Stimulated activated CD4-positive, alpha-beta T cell treated with anti-CD3 and anti-CD28 coated beads, Interleukin-2, amount 100 ng/mL, for 24 hours (primary cell): ENCODE data around the gene STUM.

Experiments used
- DNase-seq, 2 donors: peaks; one replicate each; pipeline ENCODE4 v3.0.0-alpha.2; 2020

STUM gene

DNA sequence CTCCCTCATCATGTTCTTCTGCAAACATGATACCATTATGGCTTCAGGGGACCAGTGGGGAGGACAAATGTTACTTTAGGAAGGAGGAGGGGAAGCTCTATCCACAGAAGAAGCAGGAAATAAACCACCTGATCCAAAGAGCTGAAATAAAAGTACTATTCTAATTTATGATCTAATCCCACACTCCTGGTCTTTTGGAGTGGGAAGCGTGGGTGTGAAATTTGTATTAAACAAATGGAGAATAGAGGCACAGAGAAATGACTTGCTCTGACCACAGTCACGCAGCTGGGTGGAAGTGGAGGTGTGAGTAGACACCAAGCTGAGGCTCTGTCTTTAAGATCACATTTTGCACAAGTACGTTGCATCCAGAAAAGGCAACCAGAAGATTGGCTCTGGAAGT is 14.5 kb upstream of the STUM start:
- DNase-seq: no peak

- no peak for DNase-seq
Observed at GRCh38 chr1:226534645-226535044, 13.9 kb upstream of the STUM start.

DNA sequence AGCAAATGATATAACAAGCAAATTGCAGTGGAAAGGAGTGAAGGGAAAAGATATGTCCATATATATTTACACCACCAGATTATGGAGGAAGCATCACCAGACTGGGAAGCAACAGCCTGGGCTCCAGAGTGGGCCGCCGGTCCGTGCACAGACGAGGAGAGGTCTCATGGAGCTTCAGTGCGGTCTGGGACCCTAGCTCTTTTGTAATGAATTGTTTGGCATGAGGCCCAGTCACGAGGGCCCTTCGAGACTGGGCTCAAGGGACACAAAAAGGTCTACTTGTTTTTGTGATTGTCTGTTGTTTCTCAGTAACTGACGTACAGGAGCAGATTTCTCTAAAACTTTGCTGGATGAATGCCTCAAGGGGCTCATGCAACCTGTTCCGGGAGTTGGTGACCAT is 12.9 kb upstream of the STUM start:
- no peak for DNase-seq

GRCh38 chr1:226541231-226541630 is 7.3 kb upstream of the STUM start:
- no peak for DNase-seq

DNA sequence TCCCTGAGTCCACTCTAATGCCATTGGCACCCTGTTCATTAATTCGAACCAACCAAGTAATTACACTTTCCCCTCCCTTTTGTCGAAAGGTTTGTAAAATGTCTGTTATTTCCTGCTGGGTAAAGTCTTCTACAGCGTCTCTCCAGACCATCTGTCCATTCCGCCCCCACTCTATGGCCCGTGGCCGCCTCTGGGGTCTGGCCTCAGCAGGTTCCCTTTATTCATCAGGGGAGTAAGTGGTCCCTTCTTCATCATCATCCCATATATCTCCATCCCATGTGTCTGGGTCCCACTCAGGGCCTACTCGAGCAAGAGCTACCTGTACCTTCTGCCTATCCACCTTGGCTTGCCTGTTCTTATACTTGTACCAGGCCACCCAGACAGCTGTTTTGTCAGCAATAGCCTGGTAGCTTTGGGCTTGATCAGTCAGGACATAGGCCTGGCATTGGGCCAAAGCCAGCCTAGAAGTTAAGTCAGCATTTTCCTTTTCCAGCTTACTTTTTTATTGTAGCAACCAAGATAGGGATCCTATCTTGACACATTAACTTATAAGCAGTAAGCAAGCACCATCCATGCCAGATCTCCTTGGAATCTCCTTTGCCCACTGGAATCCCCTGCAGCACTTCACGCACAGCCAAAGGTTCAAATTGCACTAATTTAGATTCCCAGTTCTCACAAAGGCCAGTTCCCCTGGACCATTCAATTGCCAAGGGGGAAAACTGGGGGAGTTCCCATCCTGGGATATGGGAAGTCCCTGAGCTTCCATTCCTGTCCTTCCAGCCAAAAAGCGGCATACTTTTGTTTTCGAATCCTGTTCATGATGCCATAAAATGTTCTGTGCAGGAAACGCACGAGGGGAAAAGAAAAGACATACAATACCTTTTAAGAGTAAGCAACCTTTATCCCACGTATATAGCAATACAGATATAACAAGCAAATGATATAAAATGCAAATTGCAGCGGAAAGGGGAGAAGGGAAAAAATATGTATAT is 6.6 kb upstream of the STUM start:
- no peak for DNase-seq

GRCh38 chr1:226542623-226543103 is 5.9 kb upstream of the STUM start:
- no peak for DNase-seq

GRCh38 chr1:226545836-226546596 is 2.5 kb upstream of the STUM start:
- DNase-seq: no peak

DNA sequence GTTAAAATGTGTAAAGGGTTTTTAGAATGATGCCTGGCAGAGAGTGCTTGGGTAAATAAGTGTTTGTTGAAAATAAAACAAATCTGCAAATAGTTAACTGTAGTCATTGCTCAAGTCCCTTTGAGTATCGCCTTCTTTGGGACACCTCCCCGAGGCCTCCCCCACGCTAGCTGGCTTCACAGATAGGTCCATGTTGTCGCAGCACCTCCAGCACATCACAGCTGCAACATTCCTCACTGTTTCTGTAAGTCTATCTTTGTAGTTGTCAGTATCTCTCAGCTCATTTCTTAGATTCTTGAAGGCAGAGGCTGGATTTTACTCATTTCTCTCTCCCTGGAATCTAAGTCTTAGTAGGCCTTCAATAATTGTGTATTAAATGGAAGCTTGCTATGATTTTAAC is 1.6 kb upstream of the STUM start:
- no peak for DNase-seq

- peak; percentile 69 to 75 for DNase-seq
Observed at GRCh38 chr1:226547754-226548191, 791 bp upstream of the STUM start.

- peak; percentile 17 to 21 for DNase-seq
Observed at GRCh38 chr1:226549094-226549936, 751 bp downstream of the STUM start.

GRCh38 chr1:226549937-226550671 is 1.5 kb downstream of the STUM start:
- peak; percentile 24 to 35 for DNase-seq

- DNase-seq: no peak
Observed at GRCh38 chr1:226550672-226551041, 2.1 kb downstream of the STUM start.

DNA sequence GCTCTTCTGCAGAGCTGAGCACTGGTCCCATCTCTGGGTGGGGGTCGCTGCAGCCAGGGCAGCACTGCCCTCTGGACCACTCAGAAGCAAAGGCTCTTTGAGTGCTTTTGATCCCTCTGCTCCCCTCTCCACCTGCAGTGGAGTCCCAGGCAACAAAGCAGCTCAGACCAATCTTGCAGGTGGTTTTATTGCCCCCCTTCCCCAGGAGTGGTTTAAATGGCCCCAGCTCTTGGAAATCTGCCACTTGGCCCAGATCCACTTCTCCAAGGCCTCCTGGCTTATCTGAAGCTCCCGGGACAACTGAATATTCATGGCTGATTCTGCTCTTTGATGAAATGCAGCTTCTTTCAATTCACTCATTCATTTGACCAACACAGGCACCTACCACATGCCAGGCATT is 2.7 kb downstream of the STUM start:
- DNase-seq: no peak

GRCh38 chr1:226552061-226552460 is 3.5 kb downstream of the STUM start:
- DNase-seq: no peak

DNA sequence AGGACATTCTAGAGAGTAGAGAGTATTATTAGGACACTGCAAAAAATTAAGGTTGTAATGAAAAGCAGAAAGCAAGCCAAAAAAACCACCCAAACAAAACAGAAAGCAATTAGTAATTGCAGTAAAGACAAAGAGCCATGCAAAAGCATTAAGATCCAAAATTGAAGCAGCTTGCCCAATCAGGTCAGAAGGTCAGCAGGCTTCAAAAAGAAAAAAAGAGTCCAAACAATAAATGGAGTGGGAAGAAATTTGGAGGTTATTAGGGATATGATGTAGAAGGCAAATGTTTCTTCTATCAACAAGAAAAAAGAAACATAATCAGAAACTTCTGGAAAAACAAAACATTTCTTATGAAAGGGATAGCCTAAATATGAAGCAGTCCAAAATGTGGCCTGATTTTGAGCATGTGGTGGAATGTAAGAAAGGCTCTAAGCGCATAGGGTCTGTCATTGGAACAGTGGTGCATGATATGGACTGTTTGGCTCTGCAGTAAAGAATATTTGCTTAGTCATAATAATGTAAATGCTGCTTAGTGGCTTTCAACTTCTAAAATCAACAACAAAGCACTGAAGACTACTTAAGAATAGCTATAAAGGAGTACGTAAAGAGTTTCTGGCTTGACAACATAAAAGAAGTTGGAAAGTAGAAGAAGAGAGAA is 4.8 kb downstream of the STUM start:
- DNase-seq: no peak

GRCh38 chr1:226553924-226554282 is 5.3 kb downstream of the STUM start:
- DNase-seq: no peak

- no peak for DNase-seq
Observed at GRCh38 chr1:226555092-226555491, 6.5 kb downstream of the STUM start.

GRCh38 chr1:226557424-226557823 is 8.9 kb downstream of the STUM start:
- DNase-seq: no peak

DNA sequence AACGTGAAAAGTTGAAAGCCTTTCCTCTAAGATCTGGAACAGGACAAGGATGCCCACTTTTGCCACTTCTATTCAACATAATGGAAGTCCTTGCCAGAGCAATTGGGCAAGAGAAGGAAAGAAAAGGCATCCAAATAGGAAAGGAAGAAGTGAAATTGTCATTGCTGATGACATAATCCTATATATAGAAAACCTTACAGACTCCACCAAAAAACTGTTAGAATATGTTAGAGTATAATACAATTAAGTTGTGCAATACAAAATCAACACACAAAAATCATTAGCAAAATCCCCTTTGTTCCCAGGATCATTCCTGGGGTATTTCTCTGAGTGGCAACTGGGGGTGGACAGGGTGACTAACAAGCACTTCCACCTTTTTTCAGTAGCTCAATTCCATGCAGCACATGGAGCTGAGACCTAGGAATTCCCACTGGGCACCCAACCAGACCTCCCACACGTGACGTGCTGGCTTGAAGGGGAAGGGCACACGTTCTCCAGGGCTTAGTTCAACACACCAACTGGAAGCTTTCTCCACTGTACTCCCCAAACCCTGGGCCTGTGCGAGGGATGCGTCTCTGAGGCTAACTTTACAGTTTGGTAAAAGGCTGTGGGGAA is 9.6 kb downstream of the STUM start:
- DNase-seq: no peak

DNA sequence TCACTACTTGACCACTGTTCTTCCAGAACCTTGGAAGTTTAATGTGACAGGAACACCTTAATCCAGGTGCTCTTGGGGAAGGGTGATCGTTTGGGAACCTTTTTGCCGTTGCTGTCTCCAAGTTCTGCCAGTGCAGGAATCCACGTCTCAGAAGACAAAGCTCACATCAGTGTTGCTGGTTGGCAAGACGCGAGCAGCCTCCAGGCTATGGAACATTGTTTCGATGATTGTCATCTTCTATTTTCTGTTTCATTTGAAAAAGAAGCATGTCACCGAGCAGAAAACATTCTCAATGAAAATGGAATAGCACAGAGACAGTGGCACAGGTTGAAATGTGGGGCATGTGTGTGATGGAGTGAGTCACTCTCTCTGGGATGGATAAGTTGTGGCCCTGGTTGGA is 11.7 kb downstream of the STUM start:
- no peak for DNase-seq

DNA sequence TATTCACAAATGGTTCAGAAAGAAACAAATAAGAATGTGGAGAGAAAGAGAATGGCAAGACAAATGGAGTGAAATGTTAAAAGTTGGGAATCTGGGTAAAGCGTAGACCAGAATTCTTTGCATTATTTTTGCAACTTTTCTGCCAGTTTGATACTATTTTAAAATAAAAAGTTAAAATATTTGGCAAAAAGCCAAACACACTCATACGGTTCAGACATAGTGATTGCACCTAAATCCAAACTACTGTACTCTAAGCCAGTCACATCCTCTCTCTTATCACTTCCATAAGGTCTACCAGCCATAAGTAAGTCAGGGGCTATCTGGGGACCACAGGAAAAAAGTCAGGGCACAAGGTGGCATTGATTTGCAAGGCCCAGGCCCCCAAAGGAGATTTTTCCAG is 14.4 kb downstream of the STUM start:
- DNase-seq: no peak
